Large intestine (tissue), 3 donors: ENCODE results near the gene LRRC45. TPM values are rescaled to one million over a fixed set of nuclear protein-coding genes. Genes with fewer than 3 reads are reported as not detected.

Experiments used
- DNase-seq, 2 donors: peaks; one replicate each; pipeline versions ENCODE4 v3.0.0 to v3.0.0-alpha.2; 2013
- H3K27ac ChIP-seq: one replicate; pipeline ENCODE4 v1.5.1; 2013; ENCODE audit warnings: low read length
- H3K27me3 ChIP-seq: 2 replicates; pipeline ENCODE4 v1.6.1; 2013; ENCODE audit warnings: low read length; ENCODE audit not compliant: control insufficient read depth, insufficient read depth
- H3K36me3 ChIP-seq: 2 replicates; pipeline ENCODE4 v1.6.1; 2013; ENCODE audit warnings: low read length; ENCODE audit not compliant: control insufficient read depth, insufficient read depth
- H3K4me1 ChIP-seq: one replicate; pipeline ENCODE4 v1.6.1; 2013; ENCODE audit warnings: low read length; ENCODE audit not compliant: control insufficient read depth, insufficient read depth
- H3K4me3 ChIP-seq: one replicate; pipeline ENCODE4 v1.5.1; 2013; ENCODE audit warnings: low read length
- H3K9me3 ChIP-seq: one replicate; pipeline ENCODE4 v1.6.1; 2013; ENCODE audit warnings: mild to moderate bottlenecking, low read depth, low read length, moderate library complexity; ENCODE audit not compliant: control insufficient read depth
- WGBS: methylation state at CpG from one replicate; pipeline ENCODE4 v1.1.5; 2013; ENCODE audit warnings: low lambda C conversion rate; ENCODE audit not compliant: insufficient coverage; 5-methylcytosine and 5-hydroxymethylcytosine counted together
- polyA plus RNA-seq: library from polyadenylated mRNA; unstranded; fragments of 120-200 nt; gene quantifications from one replicate; pipeline ENCODE4 v1.2.1, GENCODE V29; 2013

The LRRC45 gene
- polyA plus RNA-seq, 1 donor, result 14.4 TPM

DNA sequence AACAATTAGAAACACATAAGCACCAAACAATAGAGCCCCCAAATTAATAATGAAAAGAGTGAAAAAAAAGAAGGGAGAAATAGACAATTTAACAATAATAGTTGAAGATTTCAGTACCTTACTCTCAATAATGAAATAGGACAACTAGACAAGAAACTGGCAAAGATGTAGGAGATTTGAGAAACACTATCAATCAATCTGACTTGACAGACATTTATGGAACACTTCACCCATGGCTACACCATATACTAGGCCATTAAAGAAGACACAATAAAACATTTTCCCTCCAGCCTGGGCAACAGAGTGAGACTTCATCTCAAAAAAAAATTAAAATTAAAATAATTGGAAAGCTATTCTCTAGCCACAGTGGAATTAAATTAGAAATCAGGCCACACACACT, 47.5 kb downstream of the LRRC45 start:
- H3K27ac ChIP-seq, result no peak overlapping the region
- peaks cover 4% of the 10 kb centered on the region for H3K4me1 ChIP-seq
- H3K36me3 ChIP-seq, result no peaks in the 10 kb centered on the region
- no peak for DNase-seq
- no peaks in the 10 kb centered on the region for H3K27me3 ChIP-seq
- no peak overlapping the region for H3K4me3 ChIP-seq
- no peaks in the 10 kb centered on the region for H3K9me3 ChIP-seq

DNA sequence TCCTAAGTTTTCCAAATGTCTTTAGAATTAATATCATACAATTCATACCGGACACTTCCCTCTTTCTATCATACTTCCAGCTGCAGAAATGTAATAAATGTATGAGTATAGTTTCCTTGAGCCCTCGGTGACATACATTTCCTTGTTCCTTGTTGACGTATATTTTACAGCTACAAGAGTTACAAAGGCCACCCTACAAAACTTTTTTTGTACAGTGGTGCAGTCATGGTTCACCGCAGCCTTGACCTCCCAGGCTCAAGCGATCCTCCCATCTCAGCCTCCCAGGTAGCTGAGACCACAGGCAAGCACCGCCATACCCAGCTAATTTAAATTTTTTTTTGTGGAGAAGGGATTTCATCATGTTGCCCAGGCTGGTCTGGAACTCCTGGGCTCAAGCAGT, 49.7 kb downstream of the LRRC45 start:
- DNase-seq, result no peak
- no peaks in the 10 kb centered on the region for H3K9me3 ChIP-seq
- no peak overlapping the region for H3K27ac ChIP-seq
- H3K36me3 ChIP-seq, result no peaks in the 10 kb centered on the region
- peaks cover 1% of the 10 kb centered on the region for H3K4me1 ChIP-seq
- no CpG with 5 or more reads among the region's 6 CpGs for WGBS
- H3K4me3 ChIP-seq, result no peak overlapping the region
- H3K27me3 ChIP-seq, result no peaks in the 10 kb centered on the region

DNA sequence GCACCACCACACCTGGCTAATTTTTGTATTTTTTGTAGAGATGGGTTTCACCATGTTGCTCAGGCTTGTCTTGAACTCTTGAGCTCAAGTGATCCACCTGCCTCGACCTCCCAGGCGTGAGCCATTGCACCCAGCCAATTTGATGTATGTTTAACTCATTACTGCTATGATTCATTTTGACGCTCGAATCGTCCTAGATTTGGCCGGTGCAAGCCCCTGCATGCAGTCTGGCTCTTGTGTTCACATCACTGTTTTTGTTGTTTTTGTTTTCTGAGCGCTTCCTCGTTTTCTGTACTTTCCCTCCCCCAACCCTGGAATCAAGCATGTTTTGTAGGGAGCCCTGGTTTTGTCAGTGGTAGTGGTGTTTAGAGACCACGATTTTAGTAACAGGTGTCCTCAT, 50.3 kb downstream of the LRRC45 start:
- H3K27me3 ChIP-seq, result no peaks in the 10 kb centered on the region
- no peak for DNase-seq
- H3K27ac ChIP-seq, result no peak overlapping the region
- H3K36me3 ChIP-seq, result no peaks in the 10 kb centered on the region
- H3K4me3 ChIP-seq, result no peak overlapping the region
- 100% methylated on average over 1 of the region's 9 CpGs for WGBS
- no peaks in the 10 kb centered on the region for H3K9me3 ChIP-seq
- H3K4me1 ChIP-seq, result peaks cover 3% of the 10 kb centered on the region

DNA sequence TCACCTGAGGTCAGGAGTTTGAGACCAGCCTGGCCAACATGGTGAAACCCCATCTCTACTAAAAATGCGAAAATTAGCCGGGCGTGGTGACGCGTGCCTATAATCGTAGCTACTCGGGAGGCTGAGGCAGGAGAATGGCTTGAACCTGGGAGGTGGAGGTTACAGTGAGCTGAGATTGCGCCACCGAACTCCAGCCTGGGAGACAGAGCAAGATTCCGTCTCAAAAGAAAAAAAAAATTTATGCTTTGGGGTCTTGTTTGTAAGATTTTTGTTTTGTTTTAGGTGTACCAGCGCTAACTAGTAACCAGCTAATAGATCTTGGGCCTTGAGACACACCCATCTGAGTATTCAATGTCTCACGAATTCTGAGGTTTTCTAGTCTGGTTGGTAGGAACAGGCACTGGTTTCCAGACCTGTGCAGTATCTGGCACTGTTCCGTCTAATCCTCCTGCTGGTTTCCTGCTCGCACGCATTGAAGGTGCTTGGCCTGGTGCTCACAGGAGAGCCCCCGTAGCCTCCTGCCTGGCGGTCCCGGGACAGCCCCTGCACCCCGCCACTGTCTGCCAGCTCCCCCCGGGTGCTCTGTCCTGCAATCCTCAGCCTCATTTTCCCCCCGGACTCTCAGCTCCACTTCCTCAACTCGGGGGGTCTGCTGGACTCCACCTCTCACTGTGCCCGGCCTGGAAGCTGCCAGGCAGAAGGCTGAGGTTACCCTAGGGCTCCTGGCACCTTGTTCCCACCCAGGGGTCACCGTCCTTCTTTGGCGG, 53.1 kb downstream of the LRRC45 start:
- Histone ChIP-seq H3K4me3 (no peak overlapping the region), H3K9me3 (peaks cover 4% of the 10 kb centered on the region), H3K4me1 (peaks cover 3% of the 10 kb centered on the region), H3K27ac (no peak overlapping the region), H3K36me3 (peaks cover 21% of the 10 kb centered on the region), H3K27me3 (no peaks in the 10 kb centered on the region)
- DNase-seq, result no peak
- no CpG with 5 or more reads among the region's 25 CpGs for WGBS

DNA sequence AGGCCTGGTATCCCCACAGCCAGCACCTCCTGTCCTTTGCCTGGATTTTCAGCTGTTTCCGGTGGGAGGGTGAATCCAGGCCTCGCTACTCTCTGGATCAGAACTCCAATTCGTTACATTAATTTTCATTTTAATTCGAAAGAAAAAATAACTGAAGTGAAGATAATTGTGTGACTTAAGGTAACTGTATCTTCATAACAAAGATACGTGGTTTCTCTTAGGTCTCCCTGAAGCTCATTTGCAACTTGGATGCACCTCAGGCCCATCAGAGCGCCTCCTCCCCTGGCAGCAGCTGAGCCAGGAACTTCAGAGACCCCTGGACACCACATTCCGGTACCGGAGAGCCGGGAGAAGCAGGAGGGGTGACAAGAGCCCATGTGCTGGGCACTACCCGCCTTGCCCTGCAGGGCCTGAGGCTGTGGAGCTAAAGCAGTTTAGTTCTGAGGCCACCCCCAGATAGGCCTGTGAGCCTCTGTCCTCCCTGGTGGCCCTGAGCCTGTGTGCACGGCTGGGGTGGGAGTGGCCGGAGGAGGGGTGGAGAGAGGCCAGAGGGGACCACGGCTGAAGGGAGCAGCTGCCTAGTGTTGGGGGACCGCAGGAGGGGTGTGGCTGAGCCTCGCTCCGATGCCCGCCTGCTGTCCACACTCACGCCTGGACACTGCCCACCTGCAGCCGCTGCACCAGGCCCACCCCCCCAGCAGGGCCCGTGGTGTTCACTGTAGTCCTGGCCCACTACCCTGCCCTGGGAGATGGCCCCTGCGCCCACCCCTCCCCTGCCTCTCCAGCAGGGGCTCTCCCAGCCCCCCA, 53.9 kb downstream of the LRRC45 start:
- Histone ChIP-seq H3K27ac (no peak overlapping the region), H3K36me3 (peaks cover 25% of the 10 kb centered on the region), H3K27me3 (no peaks in the 10 kb centered on the region), H3K9me3 (peaks cover 4% of the 10 kb centered on the region), H3K4me3 (no peak overlapping the region), H3K4me1 (peaks cover 3% of the 10 kb centered on the region)
- no peak for DNase-seq
- 100% methylated on average over 4 of the region's 21 CpGs for WGBS

DNA sequence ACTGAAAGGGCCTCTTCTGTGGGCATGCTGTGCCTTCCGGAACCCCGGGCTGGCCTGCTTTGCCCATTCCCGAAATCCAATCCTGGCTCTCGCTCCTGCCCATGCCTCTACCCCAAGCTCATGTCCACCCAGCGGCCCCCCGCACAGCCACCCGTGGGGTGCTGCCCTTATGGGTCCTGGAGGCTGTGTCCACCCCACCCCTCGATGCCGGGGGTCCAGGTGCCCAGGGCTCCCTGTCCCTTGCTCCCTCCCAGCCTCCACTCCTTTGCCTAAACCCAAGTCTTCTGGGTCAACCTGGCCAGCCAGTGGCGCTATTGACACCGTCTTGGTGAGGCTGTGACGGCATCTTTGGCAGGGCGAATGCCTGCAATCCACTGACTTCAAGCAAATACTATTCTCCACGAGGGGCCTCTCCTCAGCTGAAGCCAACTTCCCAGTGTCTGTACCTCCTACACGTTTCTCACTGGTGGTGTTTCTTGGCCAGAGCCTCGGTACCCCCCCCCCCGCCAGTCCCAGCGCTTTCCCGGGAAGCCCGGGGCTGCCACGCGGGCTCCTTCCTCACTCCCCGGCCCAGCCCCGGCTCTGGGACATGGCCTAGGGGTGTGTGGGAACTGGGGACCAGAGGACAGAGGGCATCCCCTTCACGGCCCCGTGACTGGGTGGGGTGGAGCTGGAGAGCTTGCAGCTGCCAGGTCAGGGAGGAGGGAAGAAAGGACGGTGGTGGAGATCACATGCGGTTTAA, 54.7 kb downstream of the LRRC45 start:
- no peak overlapping the region for H3K4me3 ChIP-seq
- peaks cover 3% of the 10 kb centered on the region for H3K4me1 ChIP-seq
- no peak overlapping the region for H3K27ac ChIP-seq
- peak in 1 of 2 donors; percentile 75 for DNase-seq
- H3K36me3 ChIP-seq, result peaks cover 33% of the 10 kb centered on the region
- no CpG with 5 or more reads among the region's 28 CpGs for WGBS
- H3K9me3 ChIP-seq, result peaks cover 4% of the 10 kb centered on the region
- H3K27me3 ChIP-seq, result no peaks in the 10 kb centered on the region

DNA sequence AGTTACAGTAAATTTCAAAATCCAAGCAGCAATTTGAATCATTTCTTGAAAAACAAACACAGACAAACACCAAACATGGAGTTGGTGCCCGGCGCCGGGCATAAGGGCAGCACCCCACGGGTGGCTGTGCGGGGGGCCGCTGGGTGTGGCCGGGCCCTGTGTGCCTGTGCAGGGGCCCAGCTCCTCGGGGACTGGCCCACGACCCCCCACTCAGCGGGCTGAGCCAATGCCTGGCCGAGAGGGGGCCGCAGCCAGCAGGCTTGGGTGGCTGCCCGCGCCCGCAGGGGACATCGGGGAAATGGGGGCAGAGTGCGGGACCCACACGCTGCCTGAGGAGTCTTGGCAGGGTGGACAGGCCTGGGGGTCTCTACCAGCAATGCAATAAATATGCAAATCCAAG, 55.3 kb downstream of the LRRC45 start:
- peaks cover 4% of the 10 kb centered on the region for H3K9me3 ChIP-seq
- peaks cover 3% of the 10 kb centered on the region for H3K4me1 ChIP-seq
- H3K4me3 ChIP-seq, result no peak overlapping the region
- H3K36me3 ChIP-seq, result peaks cover 40% of the 10 kb centered on the region
- H3K27ac ChIP-seq, result no peak overlapping the region
- DNase-seq, result no peak
- no CpG with 5 or more reads among the region's 18 CpGs for WGBS
- H3K27me3 ChIP-seq, result no peaks in the 10 kb centered on the region

DNA sequence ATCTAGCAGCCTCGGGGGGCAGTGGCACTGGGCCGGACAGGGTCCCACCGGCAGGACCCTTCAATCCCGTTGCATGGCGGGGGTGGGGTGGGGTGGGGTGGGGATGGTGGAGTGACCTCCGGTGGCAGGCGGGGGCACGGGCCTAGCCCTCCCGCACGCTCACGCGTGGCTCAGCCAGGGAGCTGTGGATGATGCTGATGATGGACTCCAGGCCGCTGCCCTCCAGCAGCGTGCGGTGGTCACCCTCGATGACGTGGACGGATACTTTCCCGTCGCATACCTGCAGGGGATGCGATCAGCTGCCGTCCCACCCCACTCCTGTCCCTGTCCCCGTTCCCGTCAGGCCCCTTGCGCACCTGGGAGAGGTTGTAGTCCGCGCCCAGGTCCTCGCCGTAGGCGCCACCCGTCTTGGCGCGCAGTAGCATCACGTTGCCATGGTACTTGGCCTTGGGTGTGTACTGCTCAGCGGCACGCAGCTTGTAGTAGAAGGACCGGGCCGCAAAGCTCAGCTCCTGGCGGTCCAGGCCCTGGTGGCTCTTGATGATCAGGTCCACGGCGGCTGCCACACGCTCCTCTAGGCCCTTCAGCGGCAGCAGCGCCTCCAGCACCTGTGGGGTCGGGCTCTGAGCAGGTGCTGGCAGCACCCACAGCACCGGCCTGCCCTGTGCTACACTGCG, 56.0 kb downstream of the LRRC45 start:
- Histone ChIP-seq H3K27ac (no peak overlapping the region), H3K4me1 (peaks cover 3% of the 10 kb centered on the region), H3K27me3 (no peaks in the 10 kb centered on the region), H3K36me3 (peaks cover 46% of the 10 kb centered on the region), H3K4me3 (no peak overlapping the region), H3K9me3 (peaks cover 4% of the 10 kb centered on the region)
- DNase-seq, result no peak
- no CpG with 5 or more reads among the region's 47 CpGs for WGBS

DNA sequence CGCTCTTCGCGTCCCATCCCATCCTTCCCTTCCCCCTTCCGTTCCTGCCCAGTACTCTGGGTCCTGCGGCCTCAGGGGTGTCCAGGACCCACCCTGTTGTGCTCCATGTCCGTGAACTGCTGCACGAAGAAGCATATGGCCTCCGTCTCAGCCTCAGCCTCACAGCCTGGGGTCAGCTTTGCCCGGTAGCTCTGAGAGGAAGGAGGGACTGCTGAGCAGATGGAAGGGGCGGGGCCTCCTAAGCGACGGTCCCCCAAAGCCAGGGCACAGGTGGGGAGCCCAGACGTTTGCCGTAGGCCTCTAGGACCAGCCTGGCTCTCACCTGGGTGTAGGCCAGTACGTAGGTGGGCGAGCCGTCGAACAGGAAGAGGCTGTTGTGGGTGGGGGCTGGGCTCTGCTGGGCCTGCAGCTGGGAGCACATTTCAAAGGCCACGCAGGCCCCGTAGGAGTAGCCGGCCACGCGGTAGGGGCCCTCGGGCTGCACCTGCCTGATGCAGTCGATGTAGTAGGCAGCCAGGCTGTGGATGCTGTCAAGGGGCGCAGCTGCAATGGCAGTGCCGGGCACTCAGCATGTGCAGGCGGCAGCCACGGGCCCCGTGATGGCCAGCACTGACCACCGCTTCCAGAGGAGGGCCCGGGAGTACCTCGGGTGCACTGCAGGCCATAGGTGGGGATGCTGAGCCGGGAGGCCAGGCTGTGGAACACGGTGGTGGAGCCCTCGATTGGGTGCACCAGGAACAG, 57.1 kb downstream of the LRRC45 start:
- Histone ChIP-seq H3K27me3 (no peaks in the 10 kb centered on the region), H3K4me3 (no peak overlapping the region), H3K27ac (no peak overlapping the region), H3K4me1 (peaks cover 3% of the 10 kb centered on the region), H3K36me3 (peaks cover 56% of the 10 kb centered on the region), H3K9me3 (peaks cover 4% of the 10 kb centered on the region)
- no peak for DNase-seq
- WGBS, result no CpG with 5 or more reads among the region's 36 CpGs
